GM18907 (cell line): ENCODE measurements around the gene TYMS.
A peak's percentile ranks its signal among the peaks of the same experiment; 100 is the strongest.

Source experiments
- ATAC-seq: cut with Tn5 transposase; IDR thresholded peaks from one replicate; pipeline ENCODE4 v1.9.1; 2021; ENCODE audit warnings: mild to moderate bottlenecking, moderate library complexity; ENCODE audit not compliant: unreplicated experiment

The TYMS gene

GRCh38 chr18:657311-658000 is at the start of gene TYMS:
TSS of gene TYMS (plus strand) at chr18:657653. CDS start at chr18:657743, 90 bp downstream.
- ATAC-seq: peak; percentile 58

GRCh38 chr18:607930-608329 is 49.5 kb upstream of the TYMS start:
- no peak for ATAC-seq

GRCh38 chr18:610214-610928 is 47.1 kb upstream of the TYMS start:
- ATAC-seq: no peak

GRCh38 chr18:612156-612555 is 45.3 kb upstream of the TYMS start:
- no peak for ATAC-seq

GRCh38 chr18:614193-614592 is 43.3 kb upstream of the TYMS start:
- no peak for ATAC-seq

GRCh38 chr18:615092-615521 is 42.3 kb upstream of the TYMS start:
- no peak for ATAC-seq

- no peak for ATAC-seq
Observed at GRCh38 chr18:615773-616172, 41.7 kb upstream of the TYMS start.

- peak; percentile 60 for ATAC-seq
Observed at GRCh38 chr18:616380-616995, 41.0 kb upstream of the TYMS start.

- ATAC-seq: no peak
Observed at GRCh38 chr18:617970-618504, 39.4 kb upstream of the TYMS start.

- no peak for ATAC-seq
Observed at GRCh38 chr18:618618-619017, 38.8 kb upstream of the TYMS start.

- no peak for ATAC-seq
Observed at GRCh38 chr18:621291-622043, 36.0 kb upstream of the TYMS start.

- ATAC-seq: no peak
Observed at GRCh38 chr18:622289-622688, 35.2 kb upstream of the TYMS start.

- peak; percentile 79 for ATAC-seq
Observed at GRCh38 chr18:623761-624620, 33.5 kb upstream of the TYMS start.

GRCh38 chr18:627231-627630 is 30.2 kb upstream of the TYMS start:
- no peak for ATAC-seq

- no peak for ATAC-seq
Observed at GRCh38 chr18:629269-630150, 27.9 kb upstream of the TYMS start.

GRCh38 chr18:631560-631959 is 25.9 kb upstream of the TYMS start:
- no peak for ATAC-seq

GRCh38 chr18:634551-635045 is 22.9 kb upstream of the TYMS start:
- ATAC-seq: no peak

GRCh38 chr18:635171-635570 is 22.3 kb upstream of the TYMS start:
- ATAC-seq: no peak

- ATAC-seq: no peak
Observed at GRCh38 chr18:641224-641623, 16.2 kb upstream of the TYMS start.
